Tibial artery (tissue), 4 donors: Measurements from ENCODE around the gene ATF7.

ENCODE experiments used
- DNase-seq, 2 donors: peaks; one replicate each; pipeline ENCODE4 v3.0.0-alpha.2; 2019
- H3K27ac ChIP-seq, 2 donors: fragments of 200-600 bp; sonication (generic) in 1 of 2; 1 replicate in 1 of 2; 2 replicates in 1 of 2; pipeline ENCODE4 v1.5.1; 2018 to 2019; ENCODE audit warnings: mild to moderate bottlenecking in 1 of 2
- H3K27me3 ChIP-seq, 2 donors: fragments of 200-600 bp; sonication (generic) in 1 of 2; one replicate each; pipeline versions ENCODE4 v1.5.1 to v1.6.0; 2016 to 2019
- H3K36me3 ChIP-seq, 3 donors: fragments of 200-600 bp; sonication (generic) in 2 of 3; one replicate each; pipeline ENCODE4 v1.5.1; 2016 to 2019; ENCODE audit warnings: mild to moderate bottlenecking in 2 of 3
- H3K4me1 ChIP-seq, 4 donors: fragments of 200-600 bp; sonication (generic) in 2 of 4; 1 replicate in 3 of 4; 2 replicates in 1 of 4; pipeline ENCODE4 v1.5.1; 2016 to 2019
- H3K4me3 ChIP-seq, 2 donors: fragments of 200-600 bp; sonication (generic) in 1 of 2; 1 replicate in 1 of 2; 2 replicates in 1 of 2; pipeline ENCODE4 v1.5.1; 2018 to 2019; ENCODE audit warnings: mild to moderate bottlenecking in 2 of 2
- H3K9me3 ChIP-seq, 3 donors: fragments of 200-600 bp; sonication (generic) in 1 of 3; one replicate each; pipeline ENCODE4 v1.5.1; 2016 to 2019
- CTCF ChIP-seq, 2 experiments: fragments of 200-600 bp in 1 of 2; fragments of 450-650 bp in 1 of 2; IDR thresholded peaks; one replicate each; pipeline ENCODE4 v1.5.1; 2017 to 2019; ENCODE audit warnings: antibody characterized with exemption in 2 of 2, mild to moderate bottlenecking in 1 of 2, moderate library complexity in 1 of 2
- intact Hi-C: fragments of 100-400 bp; cut with DNase I; formaldehyde crosslinking; loops from one replicate; pipeline ENCODE4 v1.15.0; 2023; ENCODE audit warnings: low total_unique reads

Gene ATF7

DNA sequence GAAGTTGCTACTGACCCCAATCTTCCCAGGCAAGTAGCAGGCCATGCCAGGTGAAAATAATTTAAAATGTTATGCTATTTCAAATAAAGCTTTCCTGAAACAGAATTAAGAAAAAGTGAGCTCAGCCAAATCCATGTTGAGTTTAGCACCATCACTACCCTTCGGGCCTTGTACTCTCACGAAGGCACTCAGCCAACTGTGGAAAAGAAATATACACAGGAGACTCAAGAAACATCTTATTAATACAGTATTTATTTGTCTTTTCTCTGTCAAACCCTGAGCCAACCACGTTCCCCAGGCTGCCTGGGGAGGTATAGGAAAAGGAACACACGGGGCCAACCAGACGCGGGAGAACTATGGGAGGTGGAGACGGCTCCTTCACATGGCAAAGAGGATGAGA lies 38.8 kb upstream of the ATF7 start:
- Histone ChIP-seq H3K4me3 (no peak overlapping the region), H3K36me3 (peaks cover 60 to 72% (median 61%) of the 10 kb centered on the region in 3 donors), H3K4me1 (peaks cover 0 to 18% (median 13%) of the 10 kb centered on the region in 4 donors), H3K9me3 (no peaks in the 10 kb centered on the region), H3K27me3 (no peaks in the 10 kb centered on the region), H3K27ac (peak overlapping the region; percentile 24 to 36)
- intact Hi-C loops, result no loop called here
- TF ChIP-seq CTCF (IDR thresholded peaks at IDR 0.05), result no peak
- no peak for DNase-seq

GRCh38 chr12:53664191-53664590 lies 38.0 kb upstream of the ATF7 start:
- TF ChIP-seq CTCF (IDR thresholded peaks at IDR 0.05), result no peak
- Histone ChIP-seq H3K27me3 (no peaks in the 10 kb centered on the region), H3K36me3 (peaks cover 53 to 64% (median 54%) of the 10 kb centered on the region in 3 donors), H3K9me3 (no peaks in the 10 kb centered on the region), H3K4me3 (no peak overlapping the region), H3K4me1 (peaks cover 0 to 25% (median 20%) of the 10 kb centered on the region in 4 donors), H3K27ac (no peak overlapping the region)
- no peak for DNase-seq
- intact Hi-C loops, result no loop called here

- H3K36me3 ChIP-seq, result peaks cover 19 to 24% (median 19%) of the 10 kb centered on the region in 3 donors
- H3K4me1 ChIP-seq, result peaks cover 0 to 38% (median 35%) of the 10 kb centered on the region in 4 donors
- TF ChIP-seq CTCF (IDR thresholded peaks at IDR 0.05), result no peak
- DNase-seq, result peak; percentile 30 to 41
- no peaks in the 10 kb centered on the region for H3K27me3 ChIP-seq
- intact Hi-C loops, result no loop called here
- peak overlapping the region; percentile 81 to 83 for H3K27ac ChIP-seq
- peak overlapping the region in 1 of 2 donors; percentile 27 for H3K4me3 ChIP-seq
- H3K9me3 ChIP-seq, result no peaks in the 10 kb centered on the region
Observed at GRCh38 chr12:53660041-53660440, 33.9 kb upstream of the ATF7 start.

DNA sequence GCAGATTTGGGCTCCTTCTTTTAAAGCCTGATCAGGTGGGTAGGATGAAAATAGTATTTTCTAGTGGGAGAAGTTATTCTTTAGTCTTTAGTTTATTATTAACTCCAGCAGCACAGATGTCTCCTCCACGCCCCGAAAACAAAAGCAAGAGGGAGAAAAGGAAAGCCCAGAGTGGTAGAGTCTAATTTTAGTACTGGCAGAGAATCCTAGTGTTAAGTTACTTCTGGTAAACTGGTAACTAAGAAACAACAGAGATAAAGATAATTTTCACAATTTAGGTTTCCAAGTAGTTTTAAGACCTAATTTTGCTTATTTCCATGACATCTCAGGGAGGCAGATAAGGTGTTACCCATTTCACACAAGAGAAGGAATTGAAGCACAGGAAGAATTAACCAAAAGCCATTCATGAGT lies 33.4 kb upstream of the ATF7 start:
- Histone ChIP-seq H3K9me3 (no peaks in the 10 kb centered on the region), H3K4me1 (peaks cover 0 to 38% (median 35%) of the 10 kb centered on the region in 4 donors), H3K27ac (peak overlapping the region; percentile 81 to 83), H3K4me3 (peak overlapping the region; percentile 12 to 27), H3K27me3 (no peaks in the 10 kb centered on the region), H3K36me3 (peaks cover 15 to 19% (median 15%) of the 10 kb centered on the region in 3 donors)
- no peak for DNase-seq
- intact Hi-C loops, result no loop called here
- no peak for TF ChIP-seq CTCF (IDR thresholded peaks at IDR 0.05)

GRCh38 chr12:53659011-53659551 lies 32.9 kb upstream of the ATF7 start:
- peaks cover 0 to 38% (median 35%) of the 10 kb centered on the region in 4 donors for H3K4me1 ChIP-seq

More at GRCh38 chr12:53659011-53659551, 32.9 kb upstream of the ATF7 start:
- intact Hi-C loops, result no loop called here
- peak overlapping the region; percentile 12 to 27 for H3K4me3 ChIP-seq
- H3K27me3 ChIP-seq, result no peaks in the 10 kb centered on the region
- TF ChIP-seq CTCF (IDR thresholded peaks at IDR 0.05), result no peak
- H3K27ac ChIP-seq, result peak overlapping the region; percentile 81 to 83
- H3K9me3 ChIP-seq, result no peaks in the 10 kb centered on the region
- peaks cover 12 to 15% (median 13%) of the 10 kb centered on the region in 3 donors for H3K36me3 ChIP-seq
- peak; percentile 69 to 84 for DNase-seq
